ENCODE results near the gene FBXL20.

- TF ChIP-seq POLR2A (IDR thresholded peaks at IDR 0.05; ENCODE audit: borderline replicate concordance, extremely low read depth, insufficient read depth, insufficient read length): no peak
- no peak for TF ChIP-seq JUND (IDR thresholded peaks at IDR 0.05)
- TF ChIP-seq CTCF (IDR thresholded peaks at IDR 0.05 in 2 of 3, conservative IDR thresholded peaks at IDR 0.05 in 1 of 3; ENCODE audit: borderline replicate concordance in 1 of 3, insufficient read depth in 1 of 3, low read depth in 2 of 3, low read length in 2 of 3): no peak
- no peak for TF ChIP-seq POLR2AphosphoS5 (IDR thresholded peaks at IDR 0.05; ENCODE audit: low read depth, low read length)
- TF ChIP-seq MAX (IDR thresholded peaks at IDR 0.05): no peak
These were observed 125.3 kb downstream of the FBXL20 start for GRCh38 chr17:39276113-39276512.

Measured in HCT116 (cell line).